ENCODE data around the gene DACT3. TPM values are rescaled to one million over a fixed set of nuclear protein-coding genes. Genes with fewer than 3 reads are reported as not detected.

Gene DACT3
- total and polyA plus RNA-seq, 4 donors: 0.32 to 1.4 (median 1.0) TPM

- TF ChIP-seq TAF1 (conservative IDR thresholded peaks at IDR 0.05): no peak
- no peak for TF ChIP-seq YY1 (IDR thresholded peaks at IDR 0.05)
- no peak for TF ChIP-seq REST (IDR thresholded peaks at IDR 0.05)
- no peak for TF ChIP-seq HNF4G (IDR thresholded peaks at IDR 0.05)
- no peak for TF ChIP-seq ZBTB33 (IDR thresholded peaks at IDR 0.05)
- no peak for TF ChIP-seq GABPA (IDR thresholded peaks at IDR 0.05 in 1 of 2, conservative IDR thresholded peaks at IDR 0.05 in 1 of 2)
- no peak for TF ChIP-seq EGR1 (IDR thresholded peaks at IDR 0.05; ENCODE audit: low read depth in 2 of 2)
- no peak for TF ChIP-seq FOXA2 (IDR thresholded peaks at IDR 0.05)
- TF ChIP-seq, protein P1, sequence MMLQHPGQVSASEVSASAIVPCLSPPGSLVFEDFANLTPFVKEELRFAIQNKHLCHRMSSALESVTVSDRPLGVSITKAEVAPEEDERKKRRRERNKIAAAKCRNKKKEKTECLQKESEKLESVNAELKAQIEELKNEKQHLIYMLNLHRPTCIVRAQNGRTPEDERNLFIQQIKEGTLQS (IDR thresholded peaks at IDR 0.05): no peak
- TF ChIP-seq RAD21 (IDR thresholded peaks at IDR 0.05): no peak
- DNase-seq (ENCODE audit: low spot score): no peak
- 97% methylated on average over 10 of the region's 10 CpGs for WGBS
Measured at GRCh38 chr19:46696052-46696451, 35.1 kb upstream of the DACT3 start.

GRCh38 chr19:46693760-46694159 lies 32.8 kb upstream of the DACT3 start:
- Histone ChIP-seq H3K9ac (ENCODE audit: low read depth in 1 of 2, low read length in 2 of 2) (no peak overlapping the region), H3K27ac (ENCODE audit: low read depth in 1 of 2, low read length in 2 of 2) (no peak overlapping the region), H3K27me3 (ENCODE audit: control insufficient read depth in 4 of 4, insufficient read depth in 4 of 4, low read length in 3 of 4) (no peaks in the 10 kb centered on the region), H3K9me3 (ENCODE audit: control insufficient read depth in 4 of 4, low read length in 3 of 4) (no peaks in the 10 kb centered on the region), H3K36me3 (ENCODE audit: control insufficient read depth in 4 of 4, insufficient read depth in 3 of 4, low read depth in 1 of 4, low read length in 3 of 4) (peaks cover 14 to 83% (median 59%) of the 10 kb centered on the region in 4 donors), H3K4me3 (ENCODE audit: low read depth in 1 of 3, low read length in 3 of 3) (no peak overlapping the region), H3K4me1 (ENCODE audit: control insufficient read depth in 4 of 4, insufficient read depth in 4 of 4, low read length in 3 of 4) (no peaks in the 10 kb centered on the region)
- TF ChIP-seq REST (IDR thresholded peaks at IDR 0.05) (no peak), YY1 (IDR thresholded peaks at IDR 0.05) (no peak), TAF1 (conservative IDR thresholded peaks at IDR 0.05) (no peak), HNF4G (IDR thresholded peaks at IDR 0.05) (no peak), JUND (IDR thresholded peaks at IDR 0.05) (no peak), HNF4A (conservative IDR thresholded peaks at IDR 0.05) (no peak), RXRA (IDR thresholded peaks at IDR 0.05) (no peak), EGR1 (IDR thresholded peaks at IDR 0.05; ENCODE audit: low read depth in 2 of 2) (no peak), FOXA1 (IDR thresholded peaks at IDR 0.05) (no peak)
- 96% methylated on average over 22 of the region's 22 CpGs for WGBS
- DNase-seq (ENCODE audit: low spot score): no peak

More at GRCh38 chr19:46696052-46696451, 35.1 kb upstream of the DACT3 start:
- H3K27me3 ChIP-seq (ENCODE audit: control insufficient read depth in 4 of 4, insufficient read depth in 4 of 4, low read length in 3 of 4): no peaks in the 10 kb centered on the region
- H3K4me1 ChIP-seq (ENCODE audit: control insufficient read depth in 4 of 4, insufficient read depth in 4 of 4, low read length in 3 of 4): no peaks in the 10 kb centered on the region
- no peak overlapping the region for H3K4me3 ChIP-seq (ENCODE audit: low read depth in 1 of 3, low read length in 3 of 3)
- no peaks in the 10 kb centered on the region for H3K9me3 ChIP-seq (ENCODE audit: control insufficient read depth in 4 of 4, low read length in 3 of 4)
- no peak overlapping the region for H3K27ac ChIP-seq (ENCODE audit: low read depth in 1 of 2, low read length in 2 of 2)
- H3K9ac ChIP-seq (ENCODE audit: low read depth in 1 of 2, low read length in 2 of 2): no peak overlapping the region
- peaks cover 15 to 81% (median 55%) of the 10 kb centered on the region in 4 donors for H3K36me3 ChIP-seq (ENCODE audit: control insufficient read depth in 4 of 4, insufficient read depth in 3 of 4, low read depth in 1 of 4, low read length in 3 of 4)
